IMR-90 (cell line): ENCODE measurements around the gene DIAPH2. TPM values are rescaled to one million over a fixed set of nuclear protein-coding genes. Genes with fewer than 3 reads are reported as not detected.

Source experiments
- ATAC-seq: fragments of 200-7000 bp; cut with Tn5 transposase; 2 replicates; pipeline ENCODE4 v1.9.1; 2020; ENCODE audit warnings: low read depth, mild to moderate bottlenecking, moderate library complexity
- BruUV-seq: library from RNA; stranded (reverse); fragments of 400-500 nt; replicated peaks from 2 replicates; lab custom pipeline; 2021; lab: Mats Ljungman, UMichigan
- CTCF ChIA-PET: fragments of 300-600 bp; formaldehyde crosslinking; extraction: SDS; loops from one replicate; lab custom pipeline; 2021; ENCODE audit warnings: antibody characterized with exemption; lab: Yijun Ruan, JAX
- POLR2A ChIA-PET: fragments of 300-600 bp; sonication (Branson Sonifier 250); formaldehyde crosslinking; loops from one replicate; lab custom pipeline; 2022; ENCODE audit warnings: antibody characterized with exemption; ENCODE audit not compliant: unreplicated experiment; lab: Charles Lee
- DNase-seq: peaks from one replicate; pipeline ENCODE4 v3.0.0; 2013
- H2AFZ ChIP-seq: replicated peaks from 2 replicates; pipeline ENCODE3; 2013; ENCODE audit warnings: low read length, mild to moderate bottlenecking; ENCODE audit not compliant: poor library complexity
- H2AK5ac ChIP-seq: 2 replicates; pipeline ENCODE4 v1.6.1; 2013; ENCODE audit warnings: low read depth, low read length, inconsistent platforms
- H2AK9ac ChIP-seq: replicated peaks from 2 replicates; pipeline ENCODE3; 2013; ENCODE audit warnings: mild to moderate bottlenecking, low read depth, low read length, moderate library complexity; ENCODE audit not compliant: poor library complexity
- H2BK120ac ChIP-seq: 2 replicates; pipeline ENCODE4 v1.6.1; 2013; ENCODE audit warnings: low read depth, low read length, inconsistent platforms
- H2BK15ac ChIP-seq: 3 replicates; pipeline ENCODE4 v1.6.1; 2013; ENCODE audit warnings: low read depth, low read length, inconsistent platforms
- H2BK20ac ChIP-seq: 2 replicates; pipeline ENCODE4 v1.6.1; 2013; ENCODE audit warnings: low read depth, mild to moderate bottlenecking, inconsistent platforms, low read length, moderate library complexity
- H2BK5ac ChIP-seq: 2 replicates; pipeline ENCODE4 v1.6.1; 2013; ENCODE audit warnings: mild to moderate bottlenecking, low read depth, low read length, inconsistent platforms; ENCODE audit not compliant: poor library complexity, severe bottlenecking
- H3K14ac ChIP-seq: replicated peaks from 2 replicates; pipeline ENCODE4 v1.6.1; 2013; ENCODE audit warnings: low read depth, low read length, inconsistent platforms
- H3K18ac ChIP-seq: 2 replicates; pipeline ENCODE4 v1.6.1; 2013; ENCODE audit warnings: low read depth, low read length, control low read depth
- H3K23ac ChIP-seq: 2 replicates; pipeline ENCODE4 v1.6.1; 2013; ENCODE audit warnings: low read depth, low read length, inconsistent platforms
- H3K27ac ChIP-seq: 2 replicates; pipeline ENCODE4 v1.5.1; 2013; ENCODE audit warnings: mild to moderate bottlenecking, control low read depth, low read length; ENCODE audit not compliant: insufficient read depth
- H3K27me3 ChIP-seq: 2 replicates; pipeline ENCODE4 v1.6.1; 2013; ENCODE audit warnings: low read length; ENCODE audit not compliant: control insufficient read depth, insufficient read depth
- H3K36me3 ChIP-seq: 2 replicates; pipeline ENCODE4 v1.6.1; 2013; ENCODE audit warnings: low read length, mixed read lengths; ENCODE audit not compliant: control insufficient read depth, insufficient read depth
- H3K4ac ChIP-seq: 2 replicates; pipeline ENCODE4 v1.6.1; 2013; ENCODE audit warnings: low read depth, low read length, inconsistent platforms
- H3K4me1 ChIP-seq: 2 replicates; pipeline ENCODE4 v1.6.1; 2013; ENCODE audit warnings: low read length, mixed read lengths; ENCODE audit not compliant: control insufficient read depth, insufficient read depth
- H3K4me2 ChIP-seq: 2 replicates; pipeline ENCODE4 v1.6.1; 2013; ENCODE audit warnings: low read depth, mild to moderate bottlenecking, control low read depth, low read length, moderate library complexity
- H3K4me3 ChIP-seq: 2 replicates; pipeline ENCODE4 v1.5.1; 2013; ENCODE audit warnings: low read depth, mild to moderate bottlenecking, control low read depth, low read length, moderate library complexity; ENCODE audit not compliant: insufficient read depth
- H3K56ac ChIP-seq: 2 replicates; pipeline ENCODE4 v1.6.1; 2013; ENCODE audit warnings: low read length, inconsistent platforms; ENCODE audit not compliant: insufficient read depth; ENCODE audit errors: extremely low read depth
- H3K79me1 ChIP-seq, 2 experiments: 2 replicates each; pipeline ENCODE4 v1.6.1; 2013; ENCODE audit warnings: low read length in 2 of 2, inconsistent platforms in 1 of 2, low read depth in 1 of 2
- H3K9ac ChIP-seq: 2 replicates; pipeline ENCODE4 v1.6.1; 2013; ENCODE audit warnings: low read depth, low read length, control low read depth
- H3K9me1 ChIP-seq: 2 replicates; pipeline ENCODE4 v1.6.1; 2013; ENCODE audit warnings: low read length, inconsistent platforms; ENCODE audit not compliant: insufficient read depth
- H3K9me3 ChIP-seq: 2 replicates; pipeline ENCODE4 v1.6.1; 2013; ENCODE audit warnings: low read length; ENCODE audit not compliant: control insufficient read depth, insufficient read depth
- H4K20me1 ChIP-seq: 2 replicates; pipeline ENCODE4 v1.6.1; 2013; ENCODE audit warnings: low read length, inconsistent platforms; ENCODE audit not compliant: insufficient read depth
- H4K5ac ChIP-seq: 2 replicates; pipeline ENCODE4 v1.6.1; 2013; ENCODE audit warnings: mild to moderate bottlenecking, low read depth, low read length, control low read depth
- H4K8ac ChIP-seq, 2 experiments: 2 replicates each; pipeline ENCODE4 v1.6.1; 2013; ENCODE audit warnings: low read depth in 2 of 2, low read length in 2 of 2, control low read depth in 1 of 2, inconsistent platforms in 1 of 2
- H4K91ac ChIP-seq: 2 replicates; pipeline ENCODE4 v1.6.1; 2013; ENCODE audit warnings: low read depth, low read length, inconsistent platforms; ENCODE audit not compliant: insufficient read depth
- BHLHE40 ChIP-seq: fragments of 150-350 bp; IDR thresholded peaks from 2 replicates; pipeline ENCODE4 v1.6.1; 2016; ENCODE audit warnings: mild to moderate bottlenecking, low read depth, low read length
- CEBPB ChIP-seq: IDR thresholded peaks from 2 replicates; pipeline ENCODE4 v1.6.1; 2012; ENCODE audit warnings: low read depth, low read length, improper control_type of control experiment
- CHD1 ChIP-seq: IDR thresholded peaks from 2 replicates; pipeline ENCODE4 v1.6.1; 2012; ENCODE audit warnings: low read depth, low read length, improper control_type of control experiment
- CTCF ChIP-seq: conservative IDR thresholded peaks from 2 replicates; pipeline ENCODE4 v1.5.1; 2012; ENCODE audit warnings: mild to moderate bottlenecking, low read depth, low read length, improper control_type of control experiment
- ELK1 ChIP-seq: fragments of 150-350 bp; IDR thresholded peaks from 2 replicates; pipeline ENCODE4 v1.6.1; 2016; ENCODE audit warnings: low read depth, mild to moderate bottlenecking, low read length, moderate library complexity, borderline replicate concordance
- FOS ChIP-seq: fragments of 150-350 bp; IDR thresholded peaks from 2 replicates; pipeline ENCODE4 v1.6.1; 2016; ENCODE audit warnings: low read depth, low read length
- MAFK ChIP-seq: IDR thresholded peaks from 2 replicates; pipeline ENCODE4 v1.6.1; 2012; ENCODE audit warnings: low read depth, low read length, improper control_type of control experiment
- MAZ ChIP-seq: IDR thresholded peaks from 2 replicates; pipeline ENCODE4 v1.6.1; 2012; ENCODE audit warnings: low read depth, mild to moderate bottlenecking, low read length, improper control_type of control experiment, moderate library complexity, borderline replicate concordance
- MXI1 ChIP-seq: IDR thresholded peaks from 2 replicates; pipeline ENCODE4 v1.6.1; 2012; ENCODE audit warnings: low read depth, mild to moderate bottlenecking, low read length, moderate library complexity, borderline replicate concordance
- NFE2L2 ChIP-seq: fragments of 150-350 bp; IDR thresholded peaks from 2 replicates; pipeline ENCODE4 v1.6.1; 2016; ENCODE audit warnings: low read depth, mild to moderate bottlenecking, low read length
- POLR2A ChIP-seq: IDR thresholded peaks from 2 replicates; pipeline ENCODE4 v1.6.1; 2012; ENCODE audit warnings: mild to moderate bottlenecking, low read depth, low read length
- RAD21 ChIP-seq: IDR thresholded peaks from 2 replicates; pipeline ENCODE4 v1.6.1; 2012; ENCODE audit warnings: low read length, improper control_type of control experiment
- RCOR1 ChIP-seq: IDR thresholded peaks from 2 replicates; pipeline ENCODE4 v1.6.1; 2012; ENCODE audit warnings: mild to moderate bottlenecking, low read length, improper control_type of control experiment; ENCODE audit not compliant: insufficient replicate concordance
- RFX5 ChIP-seq: IDR thresholded peaks from 2 replicates; pipeline ENCODE4 v1.8.0; 2012; ENCODE audit warnings: low read depth, mild to moderate bottlenecking, low read length, moderate library complexity
- SMC3 ChIP-seq: fragments of 150-350 bp; IDR thresholded peaks from 2 replicates; pipeline ENCODE4 v1.6.1; 2016; ENCODE audit warnings: low read depth, mild to moderate bottlenecking, antibody characterized with exemption, low read length, moderate library complexity
- USF2 ChIP-seq: fragments of 150-350 bp; IDR thresholded peaks from 2 replicates; pipeline ENCODE4 v1.6.1; 2017; ENCODE audit warnings: mild to moderate bottlenecking, antibody characterized with exemption, low read length, low read depth
- WGBS, 2 experiments: methylation state at CpG; one replicate each; pipeline versions ENCODE4 v1.1.5 to v1.1.7; 2013; ENCODE audit warnings: missing lambda C conversion rate in 2 of 2; ENCODE audit not compliant: insufficient read length in 1 of 2; ENCODE audit errors: extremely low coverage in 2 of 2; 5-methylcytosine and 5-hydroxymethylcytosine counted together
- dilution Hi-C: fragments of 300-500 bp; cut with HindIII; formaldehyde crosslinking; loops from one replicate; pipeline ENCODE4 v1.14.3; 2018; ENCODE audit warnings: low sequenced_read_pairs; ENCODE audit not compliant: unreplicated experiment
- in situ Hi-C: fragments of 300-500 bp; cut with MboI; formaldehyde crosslinking; loops from 3 replicates; pipeline ENCODE4 v1.14.3; 2019; ENCODE audit warnings: low sequenced_read_pairs, inconsistent platforms, mixed read lengths
- intact Hi-C: fragments of 100-400 bp; cut with micrococcal nuclease; formaldehyde crosslinking; loops from 2 replicates; pipeline ENCODE4 v1.10.0; 2022
- polyA plus RNA-seq, 3 experiments: library from polyadenylated mRNA; depleted of rRNA; stranded (reverse); fragments of >200 nt; gene quantifications; 2 replicates each; pipeline ENCODE4 v1.2.3, GENCODE V29; 2012; ENCODE audit warnings: low replicate concordance in 1 of 3
- total RNA-seq: library from RNA; depleted of rRNA; stranded (reverse); fragments of >200 nt; gene quantifications from 2 replicates; pipeline ENCODE4 v1.2.3, GENCODE V29; 2012

Gene DIAPH2
- total and polyA plus RNA-seq, 2 of the 4 experiments (the other 2 are of a cell fraction), result 3.6 to 19.9 TPM

GRCh38 chrX:96978906-96979305, 294.3 kb downstream of the DIAPH2 start:
- Histone ChIP-seq H4K8ac (no peak overlapping the region), H3K36me3 (no peaks in the 10 kb centered on the region), H3K79me1 (no peaks in the 10 kb centered on the region), H2BK15ac (no peak overlapping the region), H3K27ac (no peak overlapping the region), H3K9ac (no peak overlapping the region), H3K4me3 (no peak overlapping the region), H4K5ac (no peak overlapping the region), H3K4ac (no peak overlapping the region), H3K14ac (no peak overlapping the region), H3K56ac (no peak overlapping the region), H2BK120ac (no peak overlapping the region), H3K18ac (no peak overlapping the region), H2AFZ (no peak overlapping the region), H3K9me3 (no peaks in the 10 kb centered on the region), H2AK9ac (no peak overlapping the region), H4K91ac (no peak overlapping the region), H2BK20ac (no peak overlapping the region), H2BK5ac (no peak overlapping the region), H3K4me2 (no peak overlapping the region), H4K20me1 (no peaks in the 10 kb centered on the region), H3K9me1 (no peaks in the 10 kb centered on the region), H3K4me1 (no peaks in the 10 kb centered on the region), H2AK5ac (no peak overlapping the region), H3K23ac (no peak overlapping the region), H3K27me3 (no peaks in the 10 kb centered on the region; the same call in 1 of the 2 replicates)
- dilution Hi-C loops, result no loop called here
- no CpG with 5 or more reads among the region's 1 CpG for WGBS, 2 experiments
- in situ Hi-C loops, result no loop called here
- BruUV-seq, result no TSS peak
- intact Hi-C loops, result no loop called here
- no peak for DNase-seq
- POLR2A ChIA-PET, result no interaction called here
- TF ChIP-seq RCOR1 (no peak), MAFK (no peak), RFX5 (no peak), CHD1 (no peak), RAD21 (no peak), MXI1 (no peak), ELK1 (no peak), NFE2L2 (no peak), POLR2A (no peak), FOS (no peak), MAZ (no peak), BHLHE40 (no peak), USF2 (no peak), CEBPB (no peak), CTCF (no peak), SMC3 (no peak)
- no peak for ATAC-seq
- CTCF ChIA-PET, result interaction anchor here (0.7 kb wide), 1 partner anchor 38 kb away, joined by 3 read pairs; no protein-coding TSS in a partner anchor
